K562 (cell line): ENCODE measurements around the gene VAPB. TPM values are rescaled to one million over a fixed set of nuclear protein-coding genes. Genes with fewer than 3 reads are reported as not detected.

ENCODE experiments used
- BRCA1 ChIP-seq, 2 experiments: fragments of 450-650 bp in 1 of 2; sonication (generic) in 1 of 2; formaldehyde crosslinking in 1 of 2; IDR thresholded peaks; 2 replicates each; pipeline versions ENCODE4 v1.5.0 to v1.6.1; 2017 to 2020; ENCODE audit warnings: mild to moderate bottlenecking in 1 of 2, missing genetic modification reagents in 1 of 2
- CCNT2 ChIP-seq: IDR thresholded peaks from 2 replicates; pipeline ENCODE4 v1.6.1; 2011; ENCODE audit warnings: borderline replicate concordance, low read depth, mild to moderate bottlenecking, moderate library complexity, mixed read lengths, low read length; ENCODE audit not compliant: insufficient read length; ENCODE audit errors: extremely low read depth
- FIP1L1 ChIP-seq: fragments of 200-400 bp; formaldehyde crosslinking; IDR thresholded peaks from 2 replicates; pipeline ENCODE4 v1.6.1; 2018; ENCODE audit warnings: mild to moderate bottlenecking, low read depth, low read length; ENCODE audit not compliant: poor library complexity, severe bottlenecking
- MEF2D ChIP-seq: conservative IDR thresholded peaks from 2 replicates; pipeline ENCODE4 v1.6.1; 2016; ENCODE audit warnings: low read depth, missing genetic modification characterization, missing compliant biosample characterization
- NCOA6 ChIP-seq: fragments of 450-650 bp; IDR thresholded peaks from 2 replicates; pipeline ENCODE4 v1.6.1; 2017; ENCODE audit warnings: mild to moderate bottlenecking
- SPI1 ChIP-seq: IDR thresholded peaks from 2 replicates; pipeline ENCODE4 v1.6.1; 2011; ENCODE audit warnings: low read depth, low read length, control low read depth, borderline replicate concordance
- SRSF3 ChIP-seq: fragments of 200-400 bp; formaldehyde crosslinking; IDR thresholded peaks from 2 replicates; pipeline ENCODE4 v1.6.1; 2016; ENCODE audit warnings: mild to moderate bottlenecking, low read length, moderate library complexity; ENCODE audit not compliant: insufficient read depth
- ZHX1 ChIP-seq: fragments of 150-350 bp; conservative IDR thresholded peaks from 2 replicates; pipeline ENCODE4 v1.6.1; 2014; ENCODE audit warnings: low read length
- ZKSCAN3 ChIP-seq: fragments of 250-450 bp; sonication (Bioruptor Pico); IDR thresholded peaks from 2 replicates; pipeline ENCODE4 v1.4.0; 2020
- ZNF143 ChIP-seq: sonication (generic); formaldehyde crosslinking; IDR thresholded peaks from 2 replicates; pipeline ENCODE4 v1.9.0; 2022; ENCODE audit warnings: mild to moderate bottlenecking, missing genetic modification reagents
- ZNF212 ChIP-seq: fragments of 450-650 bp; formaldehyde crosslinking; IDR thresholded peaks from 2 replicates; pipeline ENCODE4 v1.4.0; 2020; ENCODE audit warnings: mild to moderate bottlenecking
- ZNF586 ChIP-seq: fragments of 450-650 bp; formaldehyde crosslinking; conservative IDR thresholded peaks from 2 replicates; pipeline ENCODE4 v1.4.0; 2020; ENCODE audit warnings: mild to moderate bottlenecking, moderate library complexity
- polyA plus RNA-seq, 8 experiments: library from polyadenylated mRNA; depleted of rRNA in 4 of 8; stranded (reverse) in 5 of 8; unstranded in 3 of 8; fragments of >200 nt; fragmentation: Nextera tagmentation in 2 of 8; fragmentation: Illumina TruSeq in 1 of 8; extraction: Ambion mirVana in 2 of 8; extraction: Trizol in 1 of 8; gene quantifications; 2 replicates each; pipeline versions ENCODE4 v1.2.1 to v1.2.3, GENCODE V29; 2011 to 2014; ENCODE audit warnings: inconsistent platforms in 1 of 8, missing spikeins in 1 of 8
- total RNA-seq, 7 experiments: library from RNA; depleted of rRNA in 6 of 7; stranded (reverse); fragments of >200 nt in 6 of 7; fragmentation: Illumina TruSeq in 2 of 7; extraction: Trizol in 2 of 7; gene quantifications; 2 replicates each; pipeline versions ENCODE4 v1.2.1 to v1.2.3, GENCODE V29; 2011 to 2021; ENCODE audit warnings: low replicate concordance in 1 of 7
- TF ChIP-seq, protein P1 (sequence below): fragments of 450-650 bp; IDR thresholded peaks from 2 replicates; pipeline ENCODE4 v1.6.1; 2016; ENCODE audit warnings: antibody characterized with exemption
- TF ChIP-seq, protein P2 (sequence below): fragments of 450-650 bp; IDR thresholded peaks from 2 replicates; pipeline ENCODE4 v1.6.1; 2016; ENCODE audit warnings: mild to moderate bottlenecking

Gene VAPB
- total and polyA plus RNA-seq, 9 of the 15 experiments (the other 6 are each of a cell fraction or from before 2014, with no cell fraction given) = 3.4 to 51.0 (median 27.9) TPM

GRCh38 chr20:58339741-58340140, 49.3 kb upstream of the VAPB start (continued):
- TF ChIP-seq SRSF3 (no peak), ZHX1 (no peak), MEF2D (no peak), ZNF212 (CRISPR knock-in tag) (no peak), NCOA6 (no peak), BRCA1 (IDR thresholded peaks at IDR 0.05) (no peak), BRCA1 (CRISPR knock-in tag; IDR thresholded peaks at IDR 0.05) (no peak), ZNF143 (CRISPR knock-in tag) (no peak), ZNF586 (CRISPR knock-in tag) (no peak), FIP1L1 (no peak), ZKSCAN3 (CRISPR knock-in tag) (no peak), CCNT2 (no peak), SPI1 (no peak)
- TF ChIP-seq, protein P1, sequence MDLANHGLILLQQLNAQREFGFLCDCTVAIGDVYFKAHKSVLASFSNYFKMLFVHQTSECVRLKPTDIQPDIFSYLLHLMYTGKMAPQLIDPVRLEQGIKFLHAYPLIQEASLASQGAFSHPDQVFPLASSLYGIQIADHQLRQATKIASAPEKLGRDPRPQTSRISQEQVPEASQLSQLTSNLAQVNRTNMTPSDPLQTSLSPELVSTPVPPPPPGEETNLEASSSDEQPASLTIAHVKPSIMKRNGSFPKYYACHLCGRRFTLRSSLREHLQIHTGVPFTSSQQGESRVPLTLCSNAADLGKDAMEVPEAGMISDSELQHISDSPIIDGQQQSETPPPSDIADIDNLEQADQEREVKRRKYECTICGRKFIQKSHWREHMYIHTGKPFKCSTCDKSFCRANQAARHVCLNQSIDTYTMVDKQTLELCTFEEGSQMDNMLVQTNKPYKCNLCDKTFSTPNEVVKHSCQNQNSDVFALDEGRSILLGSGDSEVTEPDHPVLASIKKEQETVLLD = no peak
- TF ChIP-seq, protein P2, sequence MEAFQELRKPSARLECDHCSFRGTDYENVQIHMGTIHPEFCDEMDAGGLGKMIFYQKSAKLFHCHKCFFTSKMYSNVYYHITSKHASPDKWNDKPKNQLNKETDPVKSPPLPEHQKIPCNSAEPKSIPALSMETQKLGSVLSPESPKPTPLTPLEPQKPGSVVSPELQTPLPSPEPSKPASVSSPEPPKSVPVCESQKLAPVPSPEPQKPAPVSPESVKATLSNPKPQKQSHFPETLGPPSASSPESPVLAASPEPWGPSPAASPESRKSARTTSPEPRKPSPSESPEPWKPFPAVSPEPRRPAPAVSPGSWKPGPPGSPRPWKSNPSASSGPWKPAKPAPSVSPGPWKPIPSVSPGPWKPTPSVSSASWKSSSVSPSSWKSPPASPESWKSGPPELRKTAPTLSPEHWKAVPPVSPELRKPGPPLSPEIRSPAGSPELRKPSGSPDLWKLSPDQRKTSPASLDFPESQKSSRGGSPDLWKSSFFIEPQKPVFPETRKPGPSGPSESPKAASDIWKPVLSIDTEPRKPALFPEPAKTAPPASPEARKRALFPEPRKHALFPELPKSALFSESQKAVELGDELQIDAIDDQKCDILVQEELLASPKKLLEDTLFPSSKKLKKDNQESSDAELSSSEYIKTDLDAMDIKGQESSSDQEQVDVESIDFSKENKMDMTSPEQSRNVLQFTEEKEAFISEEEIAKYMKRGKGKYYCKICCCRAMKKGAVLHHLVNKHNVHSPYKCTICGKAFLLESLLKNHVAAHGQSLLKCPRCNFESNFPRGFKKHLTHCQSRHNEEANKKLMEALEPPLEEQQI = no peak
- TF ChIP-seq, all 486 proteins: peak for 0
